ENCODE results near the gene SPINT1.
A peak's percentile ranks its signal among the peaks of the same experiment; 100 is the strongest.

Gene SPINT1

GRCh38 chr15:40806672-40807027 is 37.2 kb upstream of the SPINT1 start:
- Mint-ChIP-seq H3K9me3 (no peaks in the 10 kb centered on the region), H3K4me1 (peaks cover 25% of the 10 kb centered on the region), H3K27me3 (ENCODE audit: low read depth) (no peaks in the 10 kb centered on the region), H3K4me3 (peak overlapping the region; percentile 92 to 97 (median 95)), H3K36me3 (ENCODE audit: low read depth) (peaks cover 11% of the 10 kb centered on the region), H3K27ac (peak overlapping the region; percentile 95 to 97 (median 97))
- no peak for TF ChIP-seq CTCF (IDR thresholded peaks at IDR 0.05; ENCODE audit: unreplicated experiment in 3 of 3)

GRCh38 chr15:40807028-40807887 is 36.6 kb upstream of the SPINT1 start, which contains the start of the genes DNAJC17 and ZFYVE19:
TSS of gene DNAJC17 (minus strand) at chr15:40807473. CDS start at chr15:40807446, 27 bp downstream.
TSS of gene ZFYVE19 (plus strand) at chr15:40807089. CDS start at chr15:40807590, 501 bp downstream.
- Mint-ChIP-seq H3K27me3 (ENCODE audit: low read depth) (no peaks in the 10 kb centered on the region), H3K4me1 (peaks cover 23% of the 10 kb centered on the region), H3K27ac (peak within 1 kb of the TSS; percentile 95 to 97 (median 97)), H3K9me3 (no peaks in the 10 kb centered on the region), H3K36me3 (ENCODE audit: low read depth) (peaks cover 8% of the 10 kb centered on the region), H3K4me3 (peak within 1 kb of the TSS; percentile 92 to 97 (median 95))
- no peak for TF ChIP-seq CTCF (IDR thresholded peaks at IDR 0.05; ENCODE audit: unreplicated experiment in 3 of 3)

- Mint-ChIP-seq H3K4me1 (peaks cover 23% of the 10 kb centered on the region), H3K36me3 (ENCODE audit: low read depth) (peaks cover 8% of the 10 kb centered on the region), H3K27me3 (ENCODE audit: low read depth) (no peaks in the 10 kb centered on the region), H3K4me3 (peak overlapping the region; percentile 92 to 97 (median 95)), H3K9me3 (no peaks in the 10 kb centered on the region), H3K27ac (peak overlapping the region in 2 of 3 experiments; percentile 10 to 97)
- no peak for TF ChIP-seq CTCF (IDR thresholded peaks at IDR 0.05; ENCODE audit: unreplicated experiment in 3 of 3)
Observed at GRCh38 chr15:40807888-40808461, 35.9 kb upstream of the SPINT1 start.

- Mint-ChIP-seq H3K27ac (peak overlapping the region in 2 of 3 experiments; percentile 12 to 97), H3K27me3 (ENCODE audit: low read depth) (no peaks in the 10 kb centered on the region), H3K9me3 (no peaks in the 10 kb centered on the region), H3K36me3 (ENCODE audit: low read depth) (peaks cover 3% of the 10 kb centered on the region), H3K4me1 (peaks cover 23% of the 10 kb centered on the region), H3K4me3 (peak overlapping the region; percentile 92 to 97 (median 95))
- no peak for TF ChIP-seq CTCF (IDR thresholded peaks at IDR 0.05; ENCODE audit: unreplicated experiment in 3 of 3)
Observed at GRCh38 chr15:40808861-40809450, 34.9 kb upstream of the SPINT1 start.

- H3K4me3 Mint-ChIP-seq, result no peak overlapping the region
- TF ChIP-seq CTCF (IDR thresholded peaks at IDR 0.05; ENCODE audit: unreplicated experiment in 3 of 3), result no peak
- H3K4me1 Mint-ChIP-seq, result peaks cover 20% of the 10 kb centered on the region
- H3K27ac Mint-ChIP-seq, result no peak overlapping the region
- no peaks in the 10 kb centered on the region for H3K27me3 Mint-ChIP-seq (ENCODE audit: low read depth)
- no peaks in the 10 kb centered on the region for H3K9me3 Mint-ChIP-seq
- H3K36me3 Mint-ChIP-seq (ENCODE audit: low read depth), result peaks cover 10% of the 10 kb centered on the region
Observed at GRCh38 chr15:40812721-40813425, 31.0 kb upstream of the SPINT1 start.

Measured in nephron (organoid).